H9 (cell line): ENCODE measurements around the gene NKAIN2. TPM values are rescaled to one million over a fixed set of nuclear protein-coding genes. Genes with fewer than 3 reads are reported as not detected.

ENCODE experiments used
- DNase-seq: peaks from one replicate; pipeline ENCODE4 v3.0.0-alpha.2; 2017
- H2AFZ ChIP-seq: one replicate; pipeline ENCODE4 v1.6.1; 2013; ENCODE audit warnings: mild to moderate bottlenecking, low read length, control low read depth, moderate library complexity
- H2AK5ac ChIP-seq: 2 replicates; pipeline ENCODE4 v1.6.1; 2013; ENCODE audit warnings: low read length, control low read depth, mixed read lengths; ENCODE audit not compliant: insufficient read length
- H2BK120ac ChIP-seq: one replicate; pipeline ENCODE4 v1.6.1; 2013; ENCODE audit warnings: low read depth, mild to moderate bottlenecking, low read length, control low read depth, inconsistent platforms; ENCODE audit not compliant: poor library complexity, severe bottlenecking
- H2BK12ac ChIP-seq: 2 replicates; pipeline ENCODE4 v1.6.1; 2013; ENCODE audit warnings: low read length, control low read depth, mixed read lengths, low read depth; ENCODE audit not compliant: insufficient read length
- H2BK15ac ChIP-seq: 2 replicates; pipeline ENCODE4 v1.6.1; 2013; ENCODE audit warnings: low read depth, low read length, control low read depth
- H2BK20ac ChIP-seq: one replicate; pipeline ENCODE4 v1.6.1; 2013; ENCODE audit warnings: low read depth, mild to moderate bottlenecking, low read length, control low read depth, inconsistent platforms; ENCODE audit not compliant: poor library complexity, severe bottlenecking
- H2BK5ac ChIP-seq: 2 replicates; pipeline ENCODE4 v1.6.1; 2013; ENCODE audit warnings: low read length, control low read depth, mixed read lengths; ENCODE audit not compliant: insufficient read length
- H3K14ac ChIP-seq: 2 replicates; pipeline ENCODE4 v1.6.1; 2013; ENCODE audit warnings: low read length, control low read depth; ENCODE audit not compliant: insufficient read depth
- H3K18ac ChIP-seq: 2 replicates; pipeline ENCODE4 v1.6.1; 2013; ENCODE audit warnings: low read depth, mild to moderate bottlenecking, mixed read lengths, low read length, control low read depth; ENCODE audit not compliant: insufficient read length
- H3K23ac ChIP-seq: 2 replicates; pipeline ENCODE4 v1.6.1; 2013; ENCODE audit warnings: low read length, control low read depth, mixed read lengths, low read depth; ENCODE audit not compliant: insufficient read length
- H3K23me2 ChIP-seq: 2 replicates; pipeline ENCODE4 v1.6.1; 2013; ENCODE audit warnings: low read depth, mild to moderate bottlenecking, mixed read lengths, low read length, control low read depth; ENCODE audit not compliant: insufficient read length, poor library complexity, severe bottlenecking
- H3K27ac ChIP-seq: 2 replicates; pipeline ENCODE4 v1.5.1; 2013; ENCODE audit warnings: low read length, control low read depth, mixed read lengths, low read depth; ENCODE audit not compliant: insufficient read length
- H3K27me3 ChIP-seq: 2 replicates; pipeline ENCODE4 v1.6.1; 2013; ENCODE audit warnings: low read length, control low read depth, inconsistent platforms; ENCODE audit not compliant: insufficient read depth
- H3K4ac ChIP-seq: 2 replicates; pipeline ENCODE4 v1.6.1; 2013; ENCODE audit warnings: low read depth, mild to moderate bottlenecking, control low read depth, inconsistent platforms, low read length, moderate library complexity
- H3K4me1 ChIP-seq: 2 replicates; pipeline ENCODE4 v1.6.1; 2013; ENCODE audit warnings: low read length, control low read depth, inconsistent platforms; ENCODE audit not compliant: insufficient read depth
- H3K4me2 ChIP-seq: 2 replicates; pipeline ENCODE4 v1.6.1; 2013; ENCODE audit warnings: low read length, control low read depth, mixed read lengths; ENCODE audit not compliant: insufficient read length, insufficient read depth
- H3K56ac ChIP-seq: 2 replicates; pipeline ENCODE4 v1.6.1; 2013; ENCODE audit warnings: low read depth, mild to moderate bottlenecking, mixed read lengths, low read length, control low read depth; ENCODE audit not compliant: insufficient read length
- H3K79me1 ChIP-seq: 2 replicates; pipeline ENCODE4 v1.6.1; 2013; ENCODE audit warnings: low read depth, mild to moderate bottlenecking, moderate library complexity, low read length, control low read depth, inconsistent platforms; ENCODE audit not compliant: insufficient read depth, poor library complexity, severe bottlenecking
- H3K79me2 ChIP-seq: 2 replicates; pipeline ENCODE4 v1.6.1; 2013; ENCODE audit warnings: low read length, control low read depth, inconsistent platforms; ENCODE audit not compliant: insufficient read depth
- H3K9ac ChIP-seq: 2 replicates; pipeline ENCODE4 v1.6.1; 2013; ENCODE audit warnings: low read length, control low read depth, mixed read lengths; ENCODE audit not compliant: insufficient read length; ENCODE audit errors: extremely low read depth
- H3K9me3 ChIP-seq: one replicate; pipeline ENCODE4 v1.6.1; 2013; ENCODE audit warnings: low read depth, low read length, inconsistent platforms; ENCODE audit not compliant: control insufficient read depth
- H3T11ph ChIP-seq: one replicate; pipeline ENCODE4 v1.6.1; 2013; ENCODE audit warnings: mild to moderate bottlenecking, low read length, control low read depth, inconsistent platforms
- H4K20me1 ChIP-seq: one replicate; pipeline ENCODE4 v1.6.1; 2013; ENCODE audit not compliant: control insufficient read depth, insufficient read length, insufficient read depth
- H4K5ac ChIP-seq: 2 replicates; pipeline ENCODE4 v1.6.1; 2013; ENCODE audit warnings: low read depth, mild to moderate bottlenecking, mixed read lengths, low read length, control low read depth; ENCODE audit not compliant: insufficient read length
- H4K8ac ChIP-seq: replicated peaks from 2 replicates; pipeline ENCODE4 v1.6.1; 2013; ENCODE audit warnings: low read length, control low read depth, mixed read lengths, low read depth; ENCODE audit not compliant: insufficient read length
- H4K91ac ChIP-seq: 2 replicates; pipeline ENCODE4 v1.6.1; 2013; ENCODE audit warnings: low read depth, mild to moderate bottlenecking, moderate library complexity, mixed read lengths, low read length, control low read depth; ENCODE audit not compliant: insufficient read length
- H3K27ac Mint-ChIP-seq, 3 experiments: 2 replicates in 2 of 3; 3 replicates in 1 of 3; pipeline ENCODE4 v1.8.0; 2020 to 2021; ENCODE audit warnings: mixed read lengths in 3 of 3, mild to moderate bottlenecking in 1 of 3, moderate library complexity in 1 of 3
- H3K27me3 Mint-ChIP-seq: 2 replicates; pipeline ENCODE4 v1.8.0; 2021; ENCODE audit warnings: low read depth, mild to moderate bottlenecking, moderate library complexity, mixed read lengths
- H3K36me3 Mint-ChIP-seq, 3 experiments: 2 replicates in 2 of 3; 3 replicates in 1 of 3; pipeline ENCODE4 v1.8.0; 2020 to 2021; ENCODE audit warnings: low read depth in 3 of 3, mixed read lengths in 3 of 3; ENCODE audit not compliant: insufficient read depth in 1 of 3
- H3K4me1 Mint-ChIP-seq, 2 experiments: 2 replicates each; pipeline ENCODE4 v1.8.0; 2020; ENCODE audit warnings: mixed read lengths in 2 of 2
- H3K4me3 Mint-ChIP-seq, 2 experiments: 2 replicates in 1 of 2; 3 replicates in 1 of 2; pipeline ENCODE4 v1.8.0; 2020 to 2021; ENCODE audit warnings: mild to moderate bottlenecking in 2 of 2, mixed read lengths in 2 of 2, moderate library complexity in 1 of 2
- H3K9me3 Mint-ChIP-seq, 2 experiments: 2 replicates in 1 of 2; 3 replicates in 1 of 2; pipeline ENCODE4 v1.8.0; 2020; ENCODE audit warnings: mild to moderate bottlenecking in 2 of 2, mixed read lengths in 2 of 2, moderate library complexity in 1 of 2
- WGBS: extraction: QIAGEN DNeasy Blood & Tissue Kit; methylation state at CpG from one replicate; pipeline ENCODE4 v1.1.7; 2013; ENCODE audit warnings: missing lambda C conversion rate, low lambda C conversion rate, mixed read lengths; ENCODE audit not compliant: insufficient read length; ENCODE audit errors: extremely low coverage; 5-methylcytosine and 5-hydroxymethylcytosine counted together
- total RNA-seq: library from RNA; stranded (reverse); gene quantifications from 2 replicates; pipeline ENCODE4 v1.2.1, GENCODE V29; 2021
- TF ChIP-seq, protein P1 (sequence below): fragments of 200-600 bp; sonication (generic); conservative IDR thresholded peaks from 3 replicates; pipeline ENCODE4 v1.8.0; 2021; ENCODE audit warnings: antibody characterized with exemption, mild to moderate bottlenecking

Gene NKAIN2
- total RNA-seq, 1 experiment from 2014 or later = 0.17 TPM

DNA sequence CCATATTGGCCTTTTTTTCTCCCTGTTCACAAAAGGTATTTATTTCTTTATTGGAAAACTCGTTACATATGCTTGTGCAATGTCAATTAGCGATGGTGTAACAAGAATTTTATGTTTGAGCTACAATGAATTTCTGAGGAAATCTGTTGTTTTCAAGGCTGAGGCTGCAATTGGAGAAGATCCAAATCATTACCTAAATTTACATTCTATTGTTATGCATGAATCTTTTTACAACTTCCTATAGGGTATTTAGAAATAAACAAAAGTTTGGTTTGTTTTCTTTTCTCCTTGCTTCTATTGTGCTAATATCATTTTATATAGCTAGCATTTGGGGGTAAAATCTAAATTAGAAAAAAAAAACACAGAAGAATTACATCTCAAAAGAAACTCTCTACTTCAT, 34.7 kb upstream of the NKAIN2 start:
- Histone ChIP-seq H2BK5ac (no peak overlapping the region), H3K14ac (no peak overlapping the region), H4K8ac (no peak overlapping the region), H4K91ac (no peak overlapping the region), H2AK5ac (no peak overlapping the region), H3K23ac (no peak overlapping the region), H3K27ac (no peak overlapping the region), H2BK12ac (no peak overlapping the region), H3K79me2 (no peaks in the 10 kb centered on the region), H3K4me1 (peaks cover 14% of the 10 kb centered on the region), H2BK15ac (no peak overlapping the region), H3K4me2 (no peak overlapping the region), H2AFZ (no peak overlapping the region), H3K9ac (no peak overlapping the region), H4K20me1 (no peaks in the 10 kb centered on the region), H2BK20ac (no peak overlapping the region), H2BK120ac (no peak overlapping the region), H3K56ac (no peak overlapping the region), H3K79me1 (no peaks in the 10 kb centered on the region), H3K4ac (no peak overlapping the region), H3K23me2 (no peaks in the 10 kb centered on the region), H3T11ph (no peak overlapping the region), H3K18ac (no peak overlapping the region), H4K5ac (no peak overlapping the region), H3K9me3 (no peaks in the 10 kb centered on the region), H3K27me3 (no peaks in the 10 kb centered on the region)
- H3K4me1 Mint-ChIP-seq = peaks cover 40% of the 10 kb centered on the region in 2 experiments
- no CpG with 5 or more reads among the region's 2 CpGs for WGBS
- H3K4me3 Mint-ChIP-seq = peak overlapping the region in 1 of 2 experiments; percentile 32; a peak in 2 of 5 replicates
- DNase-seq = no peak
- no peaks in the 10 kb centered on the region for H3K27me3 Mint-ChIP-seq
- H3K27ac Mint-ChIP-seq = peak overlapping the region; percentile 86 to 97 (median 97); a peak in 6 of 7 replicates
- H3K36me3 Mint-ChIP-seq = peaks cover 0 to 6% (median 2%) of the 10 kb centered on the region in 3 experiments; a peak in 3 of 7 replicates
- H3K9me3 Mint-ChIP-seq = no peaks in the 10 kb centered on the region
- TF ChIP-seq, protein P1, sequence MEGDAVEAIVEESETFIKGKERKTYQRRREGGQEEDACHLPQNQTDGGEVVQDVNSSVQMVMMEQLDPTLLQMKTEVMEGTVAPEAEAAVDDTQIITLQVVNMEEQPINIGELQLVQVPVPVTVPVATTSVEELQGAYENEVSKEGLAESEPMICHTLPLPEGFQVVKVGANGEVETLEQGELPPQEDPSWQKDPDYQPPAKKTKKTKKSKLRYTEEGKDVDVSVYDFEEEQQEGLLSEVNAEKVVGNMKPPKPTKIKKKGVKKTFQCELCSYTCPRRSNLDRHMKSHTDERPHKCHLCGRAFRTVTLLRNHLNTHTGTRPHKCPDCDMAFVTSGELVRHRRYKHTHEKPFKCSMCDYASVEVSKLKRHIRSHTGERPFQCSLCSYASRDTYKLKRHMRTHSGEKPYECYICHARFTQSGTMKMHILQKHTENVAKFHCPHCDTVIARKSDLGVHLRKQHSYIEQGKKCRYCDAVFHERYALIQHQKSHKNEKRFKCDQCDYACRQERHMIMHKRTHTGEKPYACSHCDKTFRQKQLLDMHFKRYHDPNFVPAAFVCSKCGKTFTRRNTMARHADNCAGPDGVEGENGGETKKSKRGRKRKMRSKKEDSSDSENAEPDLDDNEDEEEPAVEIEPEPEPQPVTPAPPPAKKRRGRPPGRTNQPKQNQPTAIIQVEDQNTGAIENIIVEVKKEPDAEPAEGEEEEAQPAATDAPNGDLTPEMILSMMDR = no peak
